Hematopoietic multipotent progenitor cell (in vitro differentiated cells): ENCODE measurements around the gene LRRFIP1. TPM values are rescaled to one million over a fixed set of nuclear protein-coding genes. Genes with fewer than 3 reads are reported as not detected.
A peak's percentile ranks its signal among the peaks of the same experiment; 100 is the strongest.
"Not testable (repeated sequence)": the region's sequence is repeated elsewhere in the genome, so short reads cannot be mapped to it uniquely, and the experiment has no call there.

ENCODE experiments used
- DNase-seq, 3 donors: peaks; one replicate each; pipeline ENCODE4 v3.0.0-alpha.2; 2011 to 2015; ENCODE audit warnings: low read depth in 2 of 3, low spot score in 2 of 3
- total RNA-seq: library from RNA; depleted of rRNA; stranded (reverse); fragments of >200 nt; gene quantifications from one replicate; pipeline ENCODE4 v1.2.3, GENCODE V29; 2012

The LRRFIP1 gene
- total RNA-seq, 1 donor: 65.2 TPM

- DNase-seq: no peak
These were observed 33.1 kb downstream of the LRRFIP1 start for GRCh38 chr2:237660381-237660900.

- no peak for DNase-seq
These were observed 33.9 kb downstream of the LRRFIP1 start for GRCh38 chr2:237661270-237661669.

- no peak for DNase-seq
These were observed 34.5 kb downstream of the LRRFIP1 start for GRCh38 chr2:237661799-237662328.

GRCh38 chr2:237662671-237663093, 35.3 kb downstream of the LRRFIP1 start:
- DNase-seq: peak in 2 of 3 donors; percentile 91 to 92

- no peak for DNase-seq
These were observed 36.2 kb downstream of the LRRFIP1 start for GRCh38 chr2:237663517-237664110.

GRCh38 chr2:237664151-237664550, 36.8 kb downstream of the LRRFIP1 start:
- DNase-seq: no peak

- peak in 1 of 3 donors; percentile 48 for DNase-seq
These were observed 38.3 kb downstream of the LRRFIP1 start for GRCh38 chr2:237665713-237666143.

GRCh38 chr2:237666606-237667005, 39.2 kb downstream of the LRRFIP1 start:
- DNase-seq: no peak

GRCh38 chr2:237667050-237667576, 39.7 kb downstream of the LRRFIP1 start:
- DNase-seq: not testable (repeated sequence)

- no peak for DNase-seq
These were observed 40.5 kb downstream of the LRRFIP1 start for GRCh38 chr2:237667893-237668292.

GRCh38 chr2:237668440-237668839, 41.1 kb downstream of the LRRFIP1 start:
- DNase-seq: no peak

- DNase-seq: no peak
These were observed 41.9 kb downstream of the LRRFIP1 start for GRCh38 chr2:237669283-237669627.

GRCh38 chr2:237669628-237670392, 42.4 kb downstream of the LRRFIP1 start:
- no peak for DNase-seq

GRCh38 chr2:237670641-237671040, 43.3 kb downstream of the LRRFIP1 start:
- no peak for DNase-seq

GRCh38 chr2:237671466-237672138, 44.2 kb downstream of the LRRFIP1 start:
- DNase-seq: no peak

GRCh38 chr2:237672731-237673129, 45.3 kb downstream of the LRRFIP1 start:
- no peak for DNase-seq

- peak; percentile 79 to 94 (median 87) for DNase-seq
These were observed 46.0 kb downstream of the LRRFIP1 start for GRCh38 chr2:237673130-237674001.

GRCh38 chr2:237674731-237675276, 47.4 kb downstream of the LRRFIP1 start:
- DNase-seq: peak; percentile 80 to 96 (median 96)

GRCh38 chr2:237675316-237675715, 47.9 kb downstream of the LRRFIP1 start:
- DNase-seq: peak in 1 of 3 donors; percentile 55
